GM10847 (cell line): Measurements from ENCODE around the gene CETN1.

Experiments used
- POLR2A ChIP-seq: IDR thresholded peaks from 2 replicates; pipeline ENCODE4 v1.6.1; 2011; ENCODE audit not compliant: insufficient read length; ENCODE audit errors: extremely low read depth

CETN1 gene

GRCh38 chr18:572091-572830 is 7.9 kb upstream of the CETN1 start:
- no peak for TF ChIP-seq POLR2A

- TF ChIP-seq POLR2A: no peak
Observed at GRCh38 chr18:572831-573289, 7.3 kb upstream of the CETN1 start.

- no peak for TF ChIP-seq POLR2A
Observed at GRCh38 chr18:573385-573784, 6.8 kb upstream of the CETN1 start.

- no peak for TF ChIP-seq POLR2A
Observed at GRCh38 chr18:574149-574860, 5.9 kb upstream of the CETN1 start.

GRCh38 chr18:574865-575645 is 5.1 kb upstream of the CETN1 start:
- no peak for TF ChIP-seq POLR2A

- TF ChIP-seq POLR2A: no peak
Observed at GRCh38 chr18:576924-577323, 3.3 kb upstream of the CETN1 start.

- no peak for TF ChIP-seq POLR2A
Observed at GRCh38 chr18:577643-578375, 2.4 kb upstream of the CETN1 start.

GRCh38 chr18:579238-579637 is 942 bp upstream of the CETN1 start:
- TF ChIP-seq POLR2A: no peak

- TF ChIP-seq POLR2A: no peak
Observed at GRCh38 chr18:581096-581495, 916 bp downstream of the CETN1 start.

- no peak for TF ChIP-seq POLR2A
Observed at GRCh38 chr18:582465-582864, 2.3 kb downstream of the CETN1 start.

- no peak for TF ChIP-seq POLR2A
Observed at GRCh38 chr18:595068-595467, 14.9 kb downstream of the CETN1 start.

- no peak for TF ChIP-seq POLR2A
Observed at GRCh38 chr18:595571-595970, 15.4 kb downstream of the CETN1 start.

- no peak for TF ChIP-seq POLR2A
Observed at GRCh38 chr18:596288-596881, 16.2 kb downstream of the CETN1 start.

GRCh38 chr18:598124-598589 is 18.0 kb downstream of the CETN1 start:
- no peak for TF ChIP-seq POLR2A

GRCh38 chr18:600107-600506 is 19.9 kb downstream of the CETN1 start:
- TF ChIP-seq POLR2A: no peak
